Loucy (cell line): Measurements from ENCODE around the gene SOAT2.
A peak's percentile ranks its signal among the peaks of the same experiment; 100 is the strongest.

Experiments
- H2AFZ ChIP-seq: fragments of 200-600 bp; sonication (generic); 2 replicates; pipeline ENCODE4 v1.6.0; 2016; ENCODE audit warnings: antibody characterized with exemption, mild to moderate bottlenecking, low read length, moderate library complexity
- H3F3A ChIP-seq: fragments of 200-600 bp; 2 replicates; pipeline ENCODE4 v1.6.0; 2016; ENCODE audit warnings: antibody characterized with exemption, low read depth, mild to moderate bottlenecking
- H3K27me3 ChIP-seq: fragments of 200-600 bp; sonication (generic); 2 replicates; pipeline ENCODE4 v1.6.1; 2014; ENCODE audit warnings: low read length, mild to moderate bottlenecking; ENCODE audit not compliant: insufficient read depth, poor library complexity, severe bottlenecking
- H3K36me3 ChIP-seq: fragments of 200-600 bp; sonication (generic); 2 replicates; pipeline ENCODE4 v1.6.1; 2016; ENCODE audit warnings: low read length; ENCODE audit not compliant: insufficient read depth
- H3K4me1 ChIP-seq: fragments of 200-600 bp; sonication (generic); 2 replicates; pipeline ENCODE4 v1.5.1; 2014; ENCODE audit warnings: low read length, mild to moderate bottlenecking; ENCODE audit not compliant: insufficient read depth, poor library complexity, severe bottlenecking
- H3K4me2 ChIP-seq: fragments of 200-600 bp; sonication (generic); 2 replicates; pipeline ENCODE4 v1.6.0; 2014; ENCODE audit warnings: antibody characterized with exemption, low read length, low read depth, mild to moderate bottlenecking; ENCODE audit not compliant: poor library complexity, severe bottlenecking
- H3K4me3 ChIP-seq: fragments of 200-600 bp; sonication (generic); 2 replicates; pipeline ENCODE4 v1.5.1; 2014; ENCODE audit warnings: low read length, mild to moderate bottlenecking, mixed read lengths; ENCODE audit not compliant: poor library complexity, severe bottlenecking
- H3K79me2 ChIP-seq: fragments of 200-600 bp; sonication (generic); 2 replicates; pipeline ENCODE4 v1.6.1; 2014; ENCODE audit warnings: low read length; ENCODE audit not compliant: insufficient read depth
- H3K9ac ChIP-seq: fragments of 200-600 bp; sonication (generic); 2 replicates; pipeline ENCODE4 v1.6.0; 2014; ENCODE audit warnings: mild to moderate bottlenecking, low read depth, low read length, moderate library complexity; ENCODE audit not compliant: poor library complexity, severe bottlenecking
- H3K9me2 ChIP-seq: fragments of 200-600 bp; sonication (generic); replicated peaks from 2 replicates; pipeline ENCODE4 v1.6.1; 2016; ENCODE audit warnings: low read depth, low read length, mixed read lengths
- H3K9me3 ChIP-seq: fragments of 200-600 bp; sonication (generic); 2 replicates; pipeline ENCODE4 v1.6.1; 2014; ENCODE audit warnings: mild to moderate bottlenecking, antibody characterized with exemption, low read length, low read depth; ENCODE audit not compliant: insufficient read depth
- H4K20me1 ChIP-seq: fragments of 200-600 bp; sonication (generic); 2 replicates; pipeline ENCODE4 v1.6.0; 2014; ENCODE audit warnings: antibody characterized with exemption, low read length, mild to moderate bottlenecking; ENCODE audit not compliant: insufficient read depth, poor library complexity, severe bottlenecking
- EZH2phosphoT487 ChIP-seq: fragments of 200-600 bp; IDR thresholded peaks from 2 replicates; pipeline ENCODE4 v1.6.1; 2018; ENCODE audit warnings: antibody characterized with exemption, mild to moderate bottlenecking, moderate library complexity, borderline replicate concordance
- TF ChIP-seq, protein P1 (sequence below): fragments of 200-600 bp; sonication (generic); conservative IDR thresholded peaks from 2 replicates; pipeline ENCODE4 v1.5.1; 2014; ENCODE audit warnings: mild to moderate bottlenecking, antibody characterized with exemption, low read length

The SOAT2 gene

DNA sequence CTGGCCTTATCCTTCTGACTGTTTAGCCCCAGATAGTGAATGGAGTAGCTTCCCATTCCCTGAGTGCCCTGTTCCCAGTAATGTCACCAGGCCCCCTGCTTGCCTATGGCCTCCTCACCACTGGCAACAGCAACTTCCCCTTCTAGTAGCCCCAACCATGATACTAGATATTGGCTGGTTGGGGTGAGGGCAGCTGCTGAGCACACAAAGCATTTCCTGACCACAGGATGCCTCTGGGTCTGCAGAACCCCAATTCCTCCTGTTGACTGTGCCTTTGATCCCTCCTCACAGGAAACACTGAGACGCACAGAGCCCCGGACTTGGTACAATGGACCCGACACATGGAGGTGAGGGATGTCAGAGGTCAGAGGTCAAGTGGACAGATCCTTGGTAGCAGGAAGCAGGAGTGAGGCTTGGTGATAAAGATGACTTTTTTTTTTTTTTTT lies 597 bp downstream of the SOAT2 start:
- Histone ChIP-seq H3K36me3 (no peaks in the 10 kb centered on the region), H3K4me1 (peaks cover 32% of the 10 kb centered on the region), H3K9ac (peak overlapping the region; percentile 53), H3K79me2 (no peaks in the 10 kb centered on the region), H2AFZ (peak overlapping the region; percentile 28), H3K9me2 (no peaks in the 10 kb centered on the region), H3F3A (no peaks in the 10 kb centered on the region; the same call in 1 of the 2 replicates), H4K20me1 (no peaks in the 10 kb centered on the region), H3K4me2 (peak overlapping the region; percentile 59), H3K9me3 (no peaks in the 10 kb centered on the region), H3K27me3 (no peaks in the 10 kb centered on the region), H3K4me3 (peak overlapping the region; percentile 46)
- TF ChIP-seq, protein P1, sequence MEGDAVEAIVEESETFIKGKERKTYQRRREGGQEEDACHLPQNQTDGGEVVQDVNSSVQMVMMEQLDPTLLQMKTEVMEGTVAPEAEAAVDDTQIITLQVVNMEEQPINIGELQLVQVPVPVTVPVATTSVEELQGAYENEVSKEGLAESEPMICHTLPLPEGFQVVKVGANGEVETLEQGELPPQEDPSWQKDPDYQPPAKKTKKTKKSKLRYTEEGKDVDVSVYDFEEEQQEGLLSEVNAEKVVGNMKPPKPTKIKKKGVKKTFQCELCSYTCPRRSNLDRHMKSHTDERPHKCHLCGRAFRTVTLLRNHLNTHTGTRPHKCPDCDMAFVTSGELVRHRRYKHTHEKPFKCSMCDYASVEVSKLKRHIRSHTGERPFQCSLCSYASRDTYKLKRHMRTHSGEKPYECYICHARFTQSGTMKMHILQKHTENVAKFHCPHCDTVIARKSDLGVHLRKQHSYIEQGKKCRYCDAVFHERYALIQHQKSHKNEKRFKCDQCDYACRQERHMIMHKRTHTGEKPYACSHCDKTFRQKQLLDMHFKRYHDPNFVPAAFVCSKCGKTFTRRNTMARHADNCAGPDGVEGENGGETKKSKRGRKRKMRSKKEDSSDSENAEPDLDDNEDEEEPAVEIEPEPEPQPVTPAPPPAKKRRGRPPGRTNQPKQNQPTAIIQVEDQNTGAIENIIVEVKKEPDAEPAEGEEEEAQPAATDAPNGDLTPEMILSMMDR, result no peak
- no peak for TF ChIP-seq EZH2phosphoT487

DNA sequence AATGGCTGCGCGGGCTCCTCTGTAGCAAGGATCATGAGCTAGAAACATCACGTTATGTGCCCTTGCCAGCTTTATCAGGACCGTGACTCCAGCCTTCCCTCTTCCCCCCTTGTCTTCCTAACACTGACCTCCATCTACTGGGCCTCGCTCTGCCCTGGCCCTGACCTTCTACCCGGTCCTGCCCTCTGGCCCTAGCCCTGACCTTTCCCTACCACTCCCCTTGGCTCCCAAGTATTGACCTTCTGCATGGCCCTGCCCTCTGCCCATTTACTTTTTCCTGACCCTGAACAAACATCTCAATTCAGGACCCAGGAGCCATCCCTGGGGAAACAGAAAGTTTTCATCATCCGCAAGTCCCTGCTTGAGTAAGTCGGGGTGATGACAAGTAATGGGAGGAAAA lies 2.0 kb downstream of the SOAT2 start:
- no peak overlapping the region for H3K4me3 ChIP-seq
- H3K9me2 ChIP-seq, result no peaks in the 10 kb centered on the region
- H3K9ac ChIP-seq, result no peak overlapping the region
- no peaks in the 10 kb centered on the region for H3F3A ChIP-seq
- TF ChIP-seq, protein P1, result no peak
- TF ChIP-seq EZH2phosphoT487, result no peak
- H3K27me3 ChIP-seq, result no peaks in the 10 kb centered on the region
- peaks cover 27% of the 10 kb centered on the region for H3K4me1 ChIP-seq
- no peak overlapping the region for H2AFZ ChIP-seq
- H3K79me2 ChIP-seq, result no peaks in the 10 kb centered on the region
- H3K9me3 ChIP-seq, result no peaks in the 10 kb centered on the region
- no peak overlapping the region for H3K4me2 ChIP-seq
- H3K36me3 ChIP-seq, result no peaks in the 10 kb centered on the region
- no peaks in the 10 kb centered on the region for H4K20me1 ChIP-seq

DNA sequence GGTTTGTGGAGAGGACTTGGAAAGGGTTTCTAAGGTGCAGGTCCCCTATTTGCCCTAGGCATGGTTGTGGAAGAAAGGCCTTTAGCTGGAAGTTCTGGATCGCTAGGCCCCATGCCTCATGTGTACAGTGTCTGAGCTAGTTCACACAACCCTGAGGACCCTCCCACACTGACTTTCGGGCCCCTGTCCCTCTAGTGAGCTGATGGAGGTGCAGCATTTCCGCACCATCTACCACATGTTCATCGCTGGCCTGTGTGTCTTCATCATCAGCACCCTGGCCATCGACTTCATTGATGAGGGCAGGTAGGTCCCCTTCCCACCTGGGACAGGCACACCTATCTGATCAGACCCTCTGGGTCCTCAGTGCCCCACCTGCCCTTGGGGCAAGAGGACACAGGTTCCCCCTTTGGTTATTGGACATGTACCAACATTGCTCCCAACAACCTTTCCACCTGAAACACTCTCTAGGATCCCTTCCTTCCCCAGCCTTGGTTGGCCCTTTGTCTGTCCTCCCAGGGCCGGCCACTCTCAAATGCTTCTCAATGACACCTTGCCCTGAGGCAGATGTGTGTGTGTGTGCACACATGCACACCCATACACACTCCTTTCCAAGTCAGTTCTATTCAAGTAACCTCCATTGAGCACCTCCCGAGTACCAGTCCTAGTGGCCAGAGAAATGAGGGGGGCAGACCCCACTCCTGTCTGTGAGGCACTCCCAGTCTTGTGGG lies 2.6 kb downstream of the SOAT2 start:
- Histone ChIP-seq H3K9me2 (no peaks in the 10 kb centered on the region), H3K4me3 (no peak overlapping the region), H3K79me2 (no peaks in the 10 kb centered on the region), H3K9ac (no peak overlapping the region), H2AFZ (no peak overlapping the region), H3K27me3 (no peaks in the 10 kb centered on the region), H3K4me1 (peaks cover 27% of the 10 kb centered on the region), H3K4me2 (no peak overlapping the region), H4K20me1 (no peaks in the 10 kb centered on the region), H3K36me3 (no peaks in the 10 kb centered on the region), H3F3A (no peaks in the 10 kb centered on the region), H3K9me3 (no peaks in the 10 kb centered on the region)
- no peak for TF ChIP-seq EZH2phosphoT487
- TF ChIP-seq, protein P1, result no peak
